Choroid plexus epithelial cell (primary cell): ENCODE measurements around the gene CXCL9.
"Not testable (repeated sequence)": the region's sequence is repeated elsewhere in the genome, so short reads cannot be mapped to it uniquely, and the experiment has no call there.

ENCODE experiments used
- DNase-seq: peaks from one replicate; pipeline ENCODE4 v3.0.0-alpha.2; 2010; ENCODE audit warnings: low read depth
- H3K4me3 ChIP-seq: 2 replicates; pipeline ENCODE4 v1.5.1; 2011; ENCODE audit warnings: low read depth, mild to moderate bottlenecking, control low read depth, low read length, moderate library complexity
- TF ChIP-seq, protein P1 (sequence below): conservative IDR thresholded peaks from 2 replicates; pipeline ENCODE4 v1.5.1; 2011; ENCODE audit warnings: low read depth, mild to moderate bottlenecking, control low read depth, inconsistent platforms, low read length, moderate library complexity

Gene CXCL9

DNA sequence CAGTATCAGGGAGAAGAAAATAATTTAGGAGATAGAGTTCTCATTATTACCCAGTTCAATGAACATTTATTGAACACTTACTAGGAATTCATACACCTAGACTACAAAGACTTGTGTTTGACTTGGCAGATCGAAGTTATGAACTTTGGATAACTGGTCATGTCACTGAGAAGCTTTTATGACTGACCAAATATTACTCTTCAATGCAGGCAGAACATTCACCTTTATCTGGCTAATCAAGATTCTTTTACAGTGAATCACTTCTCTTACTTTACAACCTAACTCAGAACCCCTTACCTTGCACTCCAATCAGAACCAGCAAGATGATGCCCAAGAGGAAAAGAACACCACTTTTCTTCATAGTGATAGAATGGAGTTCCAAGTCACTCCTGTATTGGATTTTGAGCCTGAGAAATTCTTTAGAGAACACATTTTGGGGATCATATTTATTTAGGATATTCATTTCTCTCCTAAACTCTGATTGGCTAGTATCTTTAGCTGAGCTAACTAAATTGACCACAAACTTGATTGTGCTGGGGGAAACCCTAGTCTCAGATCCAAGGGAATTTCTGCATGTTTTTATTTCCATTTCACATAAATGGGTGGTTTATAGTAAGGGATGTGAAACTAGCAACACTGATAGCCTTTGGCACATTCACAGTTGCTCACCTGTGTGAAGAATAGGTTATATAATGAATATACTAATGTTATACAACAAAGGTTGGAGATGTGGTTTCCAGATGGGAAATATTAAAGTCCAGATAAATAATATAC, at the start of gene CXCL9:
Gene CXCL9 (minus strand): TSS at position 421 of the 774 bp plus-strand sequence. CDS start 60 bp downstream, at position 361.
- H3K4me3 ChIP-seq, result no peak within 1 kb of the TSS
- no peak for DNase-seq
- TF ChIP-seq, protein P1, sequence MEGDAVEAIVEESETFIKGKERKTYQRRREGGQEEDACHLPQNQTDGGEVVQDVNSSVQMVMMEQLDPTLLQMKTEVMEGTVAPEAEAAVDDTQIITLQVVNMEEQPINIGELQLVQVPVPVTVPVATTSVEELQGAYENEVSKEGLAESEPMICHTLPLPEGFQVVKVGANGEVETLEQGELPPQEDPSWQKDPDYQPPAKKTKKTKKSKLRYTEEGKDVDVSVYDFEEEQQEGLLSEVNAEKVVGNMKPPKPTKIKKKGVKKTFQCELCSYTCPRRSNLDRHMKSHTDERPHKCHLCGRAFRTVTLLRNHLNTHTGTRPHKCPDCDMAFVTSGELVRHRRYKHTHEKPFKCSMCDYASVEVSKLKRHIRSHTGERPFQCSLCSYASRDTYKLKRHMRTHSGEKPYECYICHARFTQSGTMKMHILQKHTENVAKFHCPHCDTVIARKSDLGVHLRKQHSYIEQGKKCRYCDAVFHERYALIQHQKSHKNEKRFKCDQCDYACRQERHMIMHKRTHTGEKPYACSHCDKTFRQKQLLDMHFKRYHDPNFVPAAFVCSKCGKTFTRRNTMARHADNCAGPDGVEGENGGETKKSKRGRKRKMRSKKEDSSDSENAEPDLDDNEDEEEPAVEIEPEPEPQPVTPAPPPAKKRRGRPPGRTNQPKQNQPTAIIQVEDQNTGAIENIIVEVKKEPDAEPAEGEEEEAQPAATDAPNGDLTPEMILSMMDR, result no peak

GRCh38 chr4:76055421-76055820, 48.1 kb upstream of the CXCL9 start:
- TF ChIP-seq, protein P1, result no peak
- no peak overlapping the region for H3K4me3 ChIP-seq
- DNase-seq, result no peak

DNA sequence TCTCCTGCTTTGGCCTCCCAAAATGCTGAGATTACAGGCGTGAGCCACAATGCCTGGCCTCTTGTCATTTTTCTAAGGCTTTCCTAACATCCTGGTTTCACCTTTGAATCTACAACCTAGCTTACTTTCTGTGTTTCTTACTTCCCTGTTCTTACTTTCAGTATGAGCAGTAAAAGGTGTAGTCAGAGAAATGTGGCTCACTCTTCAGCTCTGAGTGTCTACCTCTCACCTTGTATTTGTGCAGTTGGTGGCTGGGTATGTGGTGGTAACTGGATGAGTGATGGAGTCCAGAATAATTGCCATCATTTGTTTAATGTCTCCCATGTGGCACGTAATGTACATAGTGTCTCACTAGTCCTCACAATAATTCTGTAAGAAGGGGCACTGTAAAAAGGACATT, 47.7 kb upstream of the CXCL9 start:
- no peak overlapping the region for H3K4me3 ChIP-seq
- TF ChIP-seq, protein P1, result no peak
- DNase-seq, result no peak

DNA sequence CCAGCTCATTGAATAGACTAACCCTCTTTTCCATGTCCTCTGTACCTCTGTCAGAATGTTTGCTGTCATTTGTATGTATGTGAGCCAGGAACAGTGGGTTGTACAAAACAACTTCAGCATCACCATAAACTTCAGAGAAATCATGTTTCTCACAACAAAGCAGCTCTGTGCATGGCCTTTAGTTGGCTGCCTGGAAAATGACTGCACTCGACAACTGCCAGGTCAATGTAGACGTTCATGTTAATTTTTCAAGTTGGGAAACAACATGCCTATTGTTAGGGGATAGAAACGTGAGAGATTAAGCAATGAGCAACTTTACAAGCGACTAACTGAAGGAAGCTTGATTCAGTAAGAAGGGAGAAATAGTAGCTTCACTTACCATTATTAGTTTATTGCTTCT, 46.4 kb upstream of the CXCL9 start:
- no peak for DNase-seq
- no peak overlapping the region for H3K4me3 ChIP-seq
- TF ChIP-seq, protein P1, result no peak

GRCh38 chr4:76050560-76051050, 43.3 kb upstream of the CXCL9 start:
- not testable (repeated sequence) for DNase-seq, H3K4me3 ChIP-seq

DNA sequence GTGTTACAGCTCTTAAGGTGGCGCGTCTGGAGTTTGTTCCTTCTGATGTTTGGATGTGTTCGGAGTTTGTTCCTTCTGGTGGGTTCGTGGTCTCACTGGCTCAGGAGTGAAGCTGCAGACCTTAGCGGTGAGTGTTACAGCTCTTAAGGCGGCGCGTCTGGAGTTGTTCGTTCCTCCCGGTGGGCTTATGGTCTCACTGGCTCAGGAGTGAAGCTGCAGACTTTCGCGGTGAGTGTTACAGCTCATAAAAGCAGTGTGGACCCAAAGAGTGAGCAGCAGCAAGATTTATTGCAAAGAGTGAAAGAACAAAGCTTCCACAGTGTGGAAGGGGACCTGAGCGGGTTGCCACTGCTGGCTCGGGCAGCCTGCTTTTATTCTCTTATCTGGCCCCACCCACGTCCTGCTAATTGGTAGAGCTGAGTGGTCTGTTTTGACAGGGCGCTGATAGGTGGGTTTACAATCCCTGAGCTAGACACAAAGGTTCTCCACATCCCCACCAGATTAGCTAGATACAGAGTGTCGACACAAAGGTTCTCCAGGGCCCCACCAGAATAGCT, 42.6 kb upstream of the CXCL9 start:
- H3K4me3 ChIP-seq, DNase-seq: not testable (repeated sequence)

GRCh38 chr4:76044686-76045085, 37.4 kb upstream of the CXCL9 start:
- not testable (repeated sequence) for DNase-seq, H3K4me3 ChIP-seq

GRCh38 chr4:76043306-76043705, 36.0 kb upstream of the CXCL9 start:
- not testable (repeated sequence) for H3K4me3 ChIP-seq, DNase-seq

- DNase-seq, result peak; percentile 43
- not testable (repeated sequence) for H3K4me3 ChIP-seq
Observed at GRCh38 chr4:76042241-76042998, 35.1 kb upstream of the CXCL9 start.
